PC-9 (cell line): ENCODE data around the gene WSCD1.

Experiments used
- CTCF ChIP-seq: fragments of 200-600 bp; sonication (generic); conservative IDR thresholded peaks from 2 replicates; pipeline ENCODE4 v1.6.1; 2017; ENCODE audit warnings: mixed run types, antibody characterized with exemption, mild to moderate bottlenecking, moderate library complexity
- EZH2 ChIP-seq: fragments of 200-600 bp; sonication (generic); IDR thresholded peaks from 2 replicates; pipeline ENCODE4 v1.8.0; 2017; ENCODE audit warnings: antibody characterized with exemption, low read depth

- TF ChIP-seq CTCF (no peak), EZH2 (no peak)
Observed at GRCh38 chr17:6134721-6135120, 64.5 kb downstream of the WSCD1 start.
